HG02884 (cell line): ENCODE data around the gene CDC16.
"Not testable (repeated sequence)": the region's sequence is repeated elsewhere in the genome, so short reads cannot be mapped to it uniquely, and the experiment has no call there.

Experiments
- ATAC-seq: cut with Tn5 transposase; IDR thresholded peaks from one replicate; pipeline ENCODE4 v1.9.1; 2021; ENCODE audit warnings: mild to moderate bottlenecking, moderate library complexity; ENCODE audit not compliant: unreplicated experiment

CDC16 gene, protein sequence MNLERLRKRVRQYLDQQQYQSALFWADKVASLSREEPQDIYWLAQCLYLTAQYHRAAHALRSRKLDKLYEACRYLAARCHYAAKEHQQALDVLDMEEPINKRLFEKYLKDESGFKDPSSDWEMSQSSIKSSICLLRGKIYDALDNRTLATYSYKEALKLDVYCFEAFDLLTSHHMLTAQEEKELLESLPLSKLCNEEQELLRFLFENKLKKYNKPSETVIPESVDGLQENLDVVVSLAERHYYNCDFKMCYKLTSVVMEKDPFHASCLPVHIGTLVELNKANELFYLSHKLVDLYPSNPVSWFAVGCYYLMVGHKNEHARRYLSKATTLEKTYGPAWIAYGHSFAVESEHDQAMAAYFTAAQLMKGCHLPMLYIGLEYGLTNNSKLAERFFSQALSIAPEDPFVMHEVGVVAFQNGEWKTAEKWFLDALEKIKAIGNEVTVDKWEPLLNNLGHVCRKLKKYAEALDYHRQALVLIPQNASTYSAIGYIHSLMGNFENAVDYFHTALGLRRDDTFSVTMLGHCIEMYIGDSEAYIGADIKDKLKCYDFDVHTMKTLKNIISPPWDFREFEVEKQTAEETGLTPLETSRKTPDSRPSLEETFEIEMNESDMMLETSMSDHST

DNA sequence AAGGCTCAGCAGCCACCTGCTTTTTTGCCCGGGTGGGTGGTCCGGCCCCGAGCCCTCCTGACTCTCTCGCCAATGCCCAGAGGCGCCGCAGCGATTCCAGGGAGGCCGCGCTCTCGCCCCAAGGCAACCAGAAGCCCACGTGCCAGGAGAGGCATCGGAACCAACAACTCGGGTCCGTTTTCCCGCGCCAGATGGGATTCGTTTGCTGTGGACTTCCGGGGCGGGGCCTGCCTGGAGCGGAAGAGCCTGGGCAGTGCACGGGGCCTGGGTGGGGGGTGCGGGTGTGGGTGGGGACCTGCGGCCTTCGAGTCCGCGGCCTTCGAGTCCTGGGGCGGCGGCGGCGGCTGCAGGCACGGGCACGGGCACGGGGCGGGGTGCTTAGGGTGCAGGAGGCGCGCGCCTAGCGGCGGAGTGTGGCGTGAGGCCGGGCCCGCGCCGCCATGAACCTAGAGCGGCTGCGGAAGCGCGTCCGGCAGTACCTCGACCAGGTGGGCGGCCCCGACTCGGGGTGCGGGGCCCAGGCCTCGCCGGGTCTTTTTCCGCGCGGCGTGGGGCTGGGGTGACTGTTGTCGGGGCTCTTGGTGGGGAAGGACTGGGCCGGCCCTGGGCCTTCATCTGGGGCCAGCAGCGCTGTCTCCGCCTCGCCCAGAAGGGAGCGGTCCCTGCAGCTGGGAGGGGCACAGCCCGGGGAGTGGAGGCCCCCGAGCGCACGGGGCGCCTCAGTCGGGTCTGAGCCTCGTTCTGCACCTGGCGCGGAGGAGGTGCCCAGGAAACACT, at the start of gene CDC16:
TSS of gene CDC16 (plus strand) at position 253 of the 777 bp plus-strand sequence. CDS start at position 441, 188 bp downstream.
- ATAC-seq, result peak; percentile 81

GRCh38 chr13:114185182-114185971, 49.3 kb upstream of the CDC16 start:
- ATAC-seq, result no peak

DNA sequence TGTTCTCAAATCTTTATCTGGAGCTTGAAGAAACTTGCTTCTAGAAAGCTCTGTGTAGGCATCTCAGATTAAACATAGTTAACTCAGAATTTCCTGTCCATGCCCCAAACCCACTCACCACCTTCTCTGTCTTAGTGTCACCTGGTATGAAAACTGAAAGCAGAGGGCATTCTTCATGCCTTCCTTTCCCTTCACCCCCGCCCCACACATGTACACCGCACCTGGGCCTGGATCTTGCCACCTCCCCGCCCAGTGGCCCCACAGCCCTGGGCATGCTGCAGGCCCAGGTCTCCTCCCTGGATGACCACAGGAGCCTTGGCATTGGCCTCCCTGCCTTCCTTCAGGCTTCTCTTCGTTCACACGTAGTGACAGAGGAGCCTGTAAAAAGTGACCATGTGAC, 39.8 kb upstream of the CDC16 start:
- no peak for ATAC-seq

GRCh38 chr13:114196629-114197028, 38.1 kb upstream of the CDC16 start:
- ATAC-seq, result no peak

DNA sequence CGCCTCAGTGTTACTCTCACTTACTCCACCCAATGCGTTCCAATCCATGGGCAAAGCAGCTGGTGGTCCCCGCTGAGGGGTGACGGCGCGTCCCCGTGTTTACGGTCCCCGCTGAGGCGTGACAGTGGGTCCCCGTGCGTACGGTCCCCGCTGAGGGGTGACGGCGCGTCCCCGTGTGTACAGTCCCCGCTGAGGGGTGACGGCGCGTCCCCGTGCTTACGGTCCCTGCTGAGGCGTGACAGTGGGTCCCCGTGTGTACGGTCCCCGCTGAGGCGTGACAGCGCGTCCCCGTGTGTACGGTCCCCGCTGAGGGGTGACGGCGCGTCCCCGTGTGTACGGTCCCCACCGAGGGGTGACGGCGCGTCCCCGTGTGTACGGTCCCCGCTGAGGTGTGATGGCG, 36.1 kb upstream of the CDC16 start:
- no peak for ATAC-seq

DNA sequence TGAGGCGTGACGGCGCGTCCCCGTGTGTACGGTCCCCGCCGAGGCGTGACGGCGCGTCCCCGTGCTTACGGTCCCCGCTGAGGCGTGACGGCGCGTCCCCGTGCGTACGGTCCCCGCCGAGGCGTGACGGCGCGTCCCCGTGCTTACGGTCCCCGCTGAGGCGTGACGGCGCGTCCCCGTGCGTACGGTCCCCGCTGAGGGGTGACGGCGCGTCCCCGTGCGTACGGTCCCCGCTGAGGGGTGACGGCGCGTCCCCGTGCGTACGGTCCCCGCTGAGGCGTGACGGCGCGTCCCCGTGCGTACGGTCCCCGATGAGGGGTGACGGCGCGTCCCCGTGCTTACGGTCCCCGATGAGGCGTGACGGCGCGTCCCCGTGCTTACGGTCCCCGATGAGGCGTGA, 35.2 kb upstream of the CDC16 start:
- not testable (repeated sequence) for ATAC-seq

- no peak for ATAC-seq
These were observed 34.7 kb upstream of the CDC16 start for GRCh38 chr13:114199954-114200353.

DNA sequence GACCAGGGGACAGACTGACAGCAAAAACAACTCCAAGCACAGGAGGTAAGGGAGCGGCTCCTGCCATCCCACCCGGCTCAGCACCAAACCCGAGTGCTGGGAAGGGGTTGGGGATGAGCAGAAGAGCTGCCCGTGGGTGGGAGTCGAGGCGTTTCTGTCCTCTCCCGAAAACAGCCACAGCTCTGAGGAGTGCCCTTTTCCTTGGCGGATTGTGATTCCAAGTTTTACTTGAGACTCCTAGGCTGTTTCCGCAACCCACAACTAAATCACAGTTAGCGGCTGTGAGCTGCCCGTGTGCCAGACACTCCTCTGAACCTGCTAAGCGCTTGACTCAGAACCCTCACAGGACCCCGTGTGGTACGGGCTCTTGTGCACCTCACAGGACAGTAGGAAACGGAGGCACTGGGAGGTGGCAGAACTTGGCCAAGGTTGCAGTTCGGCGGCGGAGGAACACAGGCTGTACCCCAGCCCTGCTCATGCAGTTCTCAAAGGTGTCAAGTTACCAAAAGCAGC, 34.2 kb upstream of the CDC16 start:
- no peak for ATAC-seq

DNA sequence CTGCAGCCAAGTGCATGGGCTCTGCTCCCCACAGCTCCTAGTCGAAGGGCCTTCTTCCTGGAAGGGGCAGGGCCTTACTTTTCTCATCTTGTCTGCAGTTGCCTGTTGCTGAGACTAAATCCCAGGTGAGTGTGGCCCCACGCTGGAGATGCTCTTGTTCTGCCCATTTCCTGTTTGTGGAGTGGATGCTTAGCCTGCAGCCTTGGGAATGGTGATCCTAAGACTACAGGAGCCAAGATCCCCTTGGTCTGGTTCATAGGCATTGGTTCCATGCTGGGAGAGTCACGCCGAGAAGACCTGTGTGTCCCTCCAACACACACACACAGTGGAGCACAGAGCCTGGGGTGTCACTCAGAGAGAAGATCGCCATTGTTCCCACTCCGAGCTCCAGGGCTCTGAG, 32.1 kb upstream of the CDC16 start:
- ATAC-seq, result no peak

DNA sequence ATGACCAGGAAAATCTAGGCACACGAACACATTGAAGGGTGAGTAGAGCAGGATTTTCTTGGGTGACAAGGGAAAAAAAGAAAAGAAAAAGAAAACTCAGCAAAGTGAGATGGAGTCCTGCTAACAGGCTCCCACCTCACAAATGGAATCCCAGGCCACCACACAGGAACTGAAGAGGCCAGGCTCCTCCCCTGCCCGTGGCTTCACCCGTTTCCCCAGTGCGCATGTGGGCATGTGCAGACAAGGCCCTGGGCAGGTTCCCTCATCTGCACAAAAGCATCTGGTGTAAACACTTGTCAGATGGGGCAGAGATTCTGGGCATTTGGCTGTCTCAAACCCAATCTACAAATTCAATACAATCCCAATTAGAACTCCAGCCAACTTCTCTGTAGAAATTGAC, 31.2 kb upstream of the CDC16 start:
- ATAC-seq, result no peak

- ATAC-seq, result no peak
These were observed 29.8 kb upstream of the CDC16 start for GRCh38 chr13:114204894-114205293.

DNA sequence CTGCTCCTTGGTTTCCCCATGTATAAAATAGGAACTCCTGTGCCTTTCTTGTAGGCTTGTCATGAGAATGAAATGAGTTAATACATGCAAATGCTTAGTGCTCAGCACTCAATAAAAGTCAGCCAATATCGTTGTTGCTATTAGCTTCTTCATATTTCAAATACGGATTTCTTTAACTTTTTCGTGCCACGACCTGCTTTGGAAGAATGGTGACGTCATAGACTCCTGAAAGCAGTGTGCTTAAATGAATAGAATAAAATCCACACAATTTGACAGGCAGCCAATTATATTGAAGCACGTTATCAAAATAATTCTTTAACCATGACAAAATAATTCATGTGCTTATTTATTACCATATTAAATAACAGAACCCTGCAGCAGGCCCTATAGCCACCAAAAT, 26.6 kb upstream of the CDC16 start:
- no peak for ATAC-seq

DNA sequence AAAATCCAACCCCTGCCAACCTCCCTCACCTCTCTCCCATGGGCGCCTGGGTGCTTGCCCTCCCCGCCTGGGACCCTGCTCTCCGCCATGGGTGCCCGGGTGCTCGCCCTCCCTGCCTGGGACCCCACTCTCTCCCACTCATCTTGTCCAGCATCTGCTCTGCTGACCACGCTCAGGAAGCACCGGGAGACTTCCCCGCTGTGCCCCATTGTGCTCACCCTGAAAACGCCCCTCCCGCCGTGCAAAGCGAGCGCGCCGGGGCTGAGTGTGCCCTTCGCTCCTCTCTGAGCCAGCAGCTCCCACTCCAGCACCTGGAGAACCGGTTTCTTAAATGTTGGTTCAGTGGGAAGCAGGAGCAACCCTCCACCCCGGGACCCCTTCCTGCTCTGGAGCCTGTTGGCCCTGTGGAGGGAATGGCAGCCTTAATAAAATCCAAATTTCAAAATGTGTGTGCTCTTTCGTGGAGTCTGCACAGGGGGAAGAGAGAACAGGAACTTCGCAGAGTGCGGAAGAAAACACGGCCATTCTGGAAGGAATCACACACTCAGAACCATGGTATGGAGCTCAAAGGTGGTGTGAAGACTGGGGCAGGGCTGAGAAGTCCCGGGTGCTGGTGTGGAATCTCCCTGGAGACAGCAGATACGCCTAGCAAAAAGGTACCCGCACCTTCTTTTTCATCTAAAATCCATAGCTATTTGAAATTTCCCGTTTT, 23.1 kb upstream of the CDC16 start:
- no peak for ATAC-seq

GRCh38 chr13:114212158-114212495, 22.6 kb upstream of the CDC16 start:
- no peak for ATAC-seq

- no peak for ATAC-seq
These were observed 20.7 kb upstream of the CDC16 start for GRCh38 chr13:114213980-114214379.

DNA sequence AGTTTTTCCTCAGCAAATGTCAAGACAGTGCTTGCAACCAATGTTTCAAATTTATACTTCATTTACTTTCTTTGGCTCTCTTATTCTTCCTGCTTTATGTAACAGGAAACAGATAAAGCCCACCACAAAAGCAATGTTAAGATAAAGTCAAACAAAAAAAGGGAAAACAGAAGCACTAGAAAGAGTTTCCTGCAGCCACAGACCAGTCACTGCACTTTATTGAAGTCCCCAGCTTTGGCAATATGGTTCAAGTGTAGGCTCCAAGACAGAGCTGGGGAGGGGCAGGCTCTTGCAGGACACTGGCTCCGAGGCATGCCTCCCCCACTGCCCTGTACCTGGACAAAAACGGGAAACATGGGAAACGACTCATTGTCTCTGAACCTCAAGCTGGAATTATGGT, 15.3 kb upstream of the CDC16 start:
- ATAC-seq, result no peak

GRCh38 chr13:114222461-114222968, 12.2 kb upstream of the CDC16 start:
- no peak for ATAC-seq

DNA sequence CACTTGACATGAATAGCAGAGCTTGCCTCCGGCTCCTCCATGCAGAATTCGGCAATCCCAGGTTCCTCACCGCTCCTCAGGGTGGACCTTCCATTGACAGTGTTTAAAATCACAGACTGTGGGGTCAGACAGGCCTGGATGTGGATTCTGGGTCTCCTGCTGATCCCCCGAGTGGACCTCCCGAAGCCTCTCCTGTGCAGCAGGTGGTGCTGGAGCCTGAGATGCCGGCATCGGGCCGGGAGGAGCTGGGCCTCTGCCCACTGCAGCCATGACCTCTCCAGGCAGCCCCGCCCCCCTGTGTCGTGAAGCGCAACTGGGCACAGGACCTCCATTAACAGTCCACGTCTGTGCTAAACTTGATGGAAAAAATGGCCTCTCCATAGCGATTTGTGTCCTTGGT, 10.5 kb upstream of the CDC16 start:
- no peak for ATAC-seq

GRCh38 chr13:114225610-114226009, 9.1 kb upstream of the CDC16 start:
- no peak for ATAC-seq

DNA sequence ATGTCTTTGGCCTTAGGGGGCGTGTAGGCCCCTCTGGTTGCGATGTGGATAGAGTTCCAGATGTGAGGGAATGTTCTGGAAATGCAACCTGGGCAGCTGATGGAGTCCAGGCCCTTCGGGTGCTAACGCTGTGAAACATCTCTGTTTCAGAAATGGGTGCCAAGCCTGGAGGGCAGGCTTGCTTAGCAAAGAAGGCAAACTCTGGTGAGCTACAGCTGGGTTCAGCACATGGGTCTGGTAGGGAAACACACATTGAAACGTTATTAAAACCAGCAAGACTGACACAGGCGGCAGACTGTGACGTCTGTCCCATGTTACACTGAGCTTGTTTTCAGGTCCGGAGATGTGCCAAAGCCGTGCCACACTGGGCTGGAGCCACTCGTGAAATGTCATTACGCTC, 8.6 kb upstream of the CDC16 start:
- ATAC-seq, result no peak
